ENCODE measurements around the gene ITGA8. TPM values are rescaled to one million over a fixed set of nuclear protein-coding genes. Genes with fewer than 3 reads are reported as not detected.

ITGA8 gene
- total RNA-seq, 1 donor from 2014 or later, result not detected

DNA sequence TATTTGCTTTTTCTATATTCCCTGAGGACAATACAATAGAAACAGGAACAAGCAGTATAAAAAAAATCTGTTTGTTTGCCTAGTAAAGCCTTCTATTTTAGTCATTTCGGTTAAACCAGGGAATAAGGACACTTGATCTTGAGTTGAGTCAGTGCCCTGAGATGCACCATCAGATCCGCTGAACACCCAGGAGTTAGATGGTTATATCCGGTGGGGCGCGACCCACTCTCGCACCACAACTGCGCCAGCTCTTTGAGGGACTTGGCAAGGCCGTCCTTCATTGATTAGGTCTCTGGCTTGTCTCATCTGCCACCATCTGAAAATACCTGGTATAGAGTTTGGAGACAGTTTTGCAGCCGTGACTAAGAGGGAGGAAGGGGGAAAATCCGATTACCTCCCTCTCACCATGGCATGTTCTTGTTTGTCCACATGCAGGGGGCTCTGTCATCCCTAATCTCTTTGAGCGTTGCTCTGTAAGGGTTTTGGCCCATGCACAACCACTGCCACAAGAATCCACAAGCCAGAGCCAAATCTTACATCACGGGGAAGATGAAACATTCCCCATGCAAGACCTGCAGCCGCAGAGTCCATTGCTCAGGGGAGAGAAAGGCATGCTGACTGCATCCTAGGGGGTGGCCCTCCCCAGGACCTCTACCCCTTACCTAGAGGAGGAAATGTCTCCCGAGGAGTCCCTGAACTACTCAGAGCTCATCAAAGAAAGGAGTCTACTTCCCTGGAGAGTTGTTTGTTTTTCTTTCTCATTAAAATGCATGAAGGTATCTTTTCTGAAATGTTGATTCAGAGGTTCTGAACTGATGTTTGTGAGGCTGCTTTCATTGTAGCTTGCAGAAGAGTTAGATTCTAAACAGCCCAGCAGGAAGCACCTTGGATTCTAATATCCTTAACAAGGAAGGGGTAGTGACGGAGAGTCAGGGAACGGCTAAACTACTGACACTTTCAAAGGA lies 247.0 kb downstream of the ITGA8 start:
- no peak for DNase-seq
- H3K9me3 Mint-ChIP-seq, result peaks cover 4% of the 10 kb centered on the region
- ATAC-seq (ENCODE audit: low read depth), result no peak
- POLR2A ChIA-PET, result no interaction called here
- peaks cover 3% of the 10 kb centered on the region for H3K27me3 Mint-ChIP-seq
- TF ChIP-seq, protein P1, sequence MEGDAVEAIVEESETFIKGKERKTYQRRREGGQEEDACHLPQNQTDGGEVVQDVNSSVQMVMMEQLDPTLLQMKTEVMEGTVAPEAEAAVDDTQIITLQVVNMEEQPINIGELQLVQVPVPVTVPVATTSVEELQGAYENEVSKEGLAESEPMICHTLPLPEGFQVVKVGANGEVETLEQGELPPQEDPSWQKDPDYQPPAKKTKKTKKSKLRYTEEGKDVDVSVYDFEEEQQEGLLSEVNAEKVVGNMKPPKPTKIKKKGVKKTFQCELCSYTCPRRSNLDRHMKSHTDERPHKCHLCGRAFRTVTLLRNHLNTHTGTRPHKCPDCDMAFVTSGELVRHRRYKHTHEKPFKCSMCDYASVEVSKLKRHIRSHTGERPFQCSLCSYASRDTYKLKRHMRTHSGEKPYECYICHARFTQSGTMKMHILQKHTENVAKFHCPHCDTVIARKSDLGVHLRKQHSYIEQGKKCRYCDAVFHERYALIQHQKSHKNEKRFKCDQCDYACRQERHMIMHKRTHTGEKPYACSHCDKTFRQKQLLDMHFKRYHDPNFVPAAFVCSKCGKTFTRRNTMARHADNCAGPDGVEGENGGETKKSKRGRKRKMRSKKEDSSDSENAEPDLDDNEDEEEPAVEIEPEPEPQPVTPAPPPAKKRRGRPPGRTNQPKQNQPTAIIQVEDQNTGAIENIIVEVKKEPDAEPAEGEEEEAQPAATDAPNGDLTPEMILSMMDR (IDR thresholded peaks at IDR 0.05), result no peak
- no peaks in the 10 kb centered on the region for H3K4me1 Mint-ChIP-seq
- no peak overlapping the region for H3K27ac Mint-ChIP-seq
- no peak overlapping the region for H3K4me3 Mint-ChIP-seq
- intact Hi-C loops (cut with micrococcal nuclease), result no loop called here
- H3K36me3 Mint-ChIP-seq (ENCODE audit: low read depth), result no peaks in the 10 kb centered on the region
- CTCF ChIA-PET, result no interaction called here

DNA sequence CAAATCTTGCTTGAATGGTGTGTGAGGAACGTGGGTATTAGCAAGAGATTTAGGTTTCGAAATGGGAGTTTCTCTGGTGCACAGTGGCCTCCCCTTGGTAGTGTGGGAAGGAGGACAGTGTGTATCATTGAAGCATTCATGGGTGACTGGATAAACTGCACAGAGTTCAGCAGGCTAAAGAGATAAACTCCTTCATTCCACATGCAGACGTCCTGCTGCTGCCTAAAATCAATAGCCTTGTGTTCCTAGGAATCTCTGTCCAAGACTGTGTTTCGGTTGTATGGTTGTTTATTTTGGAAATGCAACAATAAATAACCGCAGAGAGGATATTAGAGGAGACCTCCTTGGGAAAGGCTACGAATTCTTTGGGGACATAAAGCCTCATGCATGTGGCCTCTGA lies 247.7 kb downstream of the ITGA8 start:
- H3K4me1 Mint-ChIP-seq, result no peaks in the 10 kb centered on the region
- peaks cover 3% of the 10 kb centered on the region for H3K27me3 Mint-ChIP-seq
- TF ChIP-seq, protein P1 (IDR thresholded peaks at IDR 0.05), result no peak
- DNase-seq, result no peak
- ChIA-PET POLR2A (no interaction called here), CTCF (no interaction called here)
- no peak overlapping the region for H3K4me3 Mint-ChIP-seq
- H3K27ac Mint-ChIP-seq, result no peak overlapping the region
- no peak for ATAC-seq (ENCODE audit: low read depth)
- intact Hi-C loops (cut with micrococcal nuclease), result no loop called here
- no peaks in the 10 kb centered on the region for H3K36me3 Mint-ChIP-seq (ENCODE audit: low read depth)
- H3K9me3 Mint-ChIP-seq, result peaks cover 4% of the 10 kb centered on the region

DNA sequence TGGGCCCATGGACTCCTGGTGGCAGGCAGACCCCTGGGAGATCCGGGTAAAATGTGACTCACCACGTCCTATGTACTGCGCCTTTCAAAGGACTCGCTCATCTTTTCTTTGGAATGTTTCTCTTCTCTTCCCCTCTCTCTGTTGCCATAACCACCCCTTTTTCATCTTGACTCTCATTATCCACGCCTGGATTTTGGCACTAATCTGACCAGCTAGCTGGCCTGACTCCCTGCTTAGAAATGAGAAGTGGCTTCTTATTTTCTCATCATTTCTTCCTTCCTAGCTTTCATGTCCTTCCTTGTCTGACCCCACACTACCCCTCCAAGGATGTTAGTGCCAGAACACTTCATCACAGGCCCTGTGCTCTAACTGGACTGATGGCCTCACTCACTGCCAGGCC lies 250.6 kb downstream of the ITGA8 start:
- H3K27ac Mint-ChIP-seq, result no peak overlapping the region
- intact Hi-C loops (cut with micrococcal nuclease), result no loop called here
- no peak overlapping the region for H3K4me3 Mint-ChIP-seq

DNA sequence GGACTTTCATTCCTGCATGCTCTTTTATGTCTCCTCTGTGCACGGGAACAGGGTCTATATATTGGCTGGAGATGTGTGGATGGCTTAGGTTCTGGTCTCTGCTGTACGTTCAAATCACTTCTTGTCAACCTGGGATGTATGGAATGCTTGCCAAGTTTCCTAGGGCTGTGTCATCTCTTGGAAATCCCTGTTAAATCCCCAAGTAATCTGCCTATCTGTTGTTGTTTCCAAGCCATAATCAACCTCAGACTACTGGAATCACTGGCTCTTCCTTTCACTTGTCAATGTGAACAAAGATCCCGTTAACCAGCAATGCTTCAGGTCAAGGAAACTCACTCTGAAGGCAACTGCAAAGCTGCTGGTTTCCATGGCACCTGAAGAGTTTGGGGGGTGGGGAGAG lies 255.3 kb downstream of the ITGA8 start:
- ChIA-PET POLR2A (no interaction called here), CTCF (no interaction called here)
- no peak for DNase-seq
- Mint-ChIP-seq H3K27me3 (peaks cover 7% of the 10 kb centered on the region), H3K9me3 (peaks cover 8% of the 10 kb centered on the region), H3K4me3 (no peak overlapping the region), H3K27ac (no peak overlapping the region), H3K4me1 (no peaks in the 10 kb centered on the region), H3K36me3 (ENCODE audit: low read depth) (no peaks in the 10 kb centered on the region)
- intact Hi-C loops (cut with micrococcal nuclease), result no loop called here
- TF ChIP-seq, protein P1 (IDR thresholded peaks at IDR 0.05), result no peak
- ATAC-seq (ENCODE audit: low read depth), result no peak

More for the DNA sequence above, 250.6 kb downstream of the ITGA8 start:
- H3K9me3 Mint-ChIP-seq, result no peaks in the 10 kb centered on the region
- ChIA-PET POLR2A (no interaction called here), CTCF (no interaction called here)
- H3K4me1 Mint-ChIP-seq, result no peaks in the 10 kb centered on the region
- ATAC-seq (ENCODE audit: low read depth), result no peak
- TF ChIP-seq, protein P1 (IDR thresholded peaks at IDR 0.05), result no peak
- no peak for DNase-seq
- peaks cover 8% of the 10 kb centered on the region for H3K27me3 Mint-ChIP-seq
- H3K36me3 Mint-ChIP-seq (ENCODE audit: low read depth), result no peaks in the 10 kb centered on the region

Other genes starting within 250 kb of the ITGA8 start
- 23.2 and 23.4 TPM in 2 replicates for gene MINDY3, start 140.6 kb upstream of the ITGA8 start, total RNA-seq

Data from activated B cell treated with CpG ODN at 0.5 μM for 24 hours (primary cell).